K562 (cell line): Measurements from ENCODE around the gene ARHGAP35. TPM values are rescaled to one million over a fixed set of nuclear protein-coding genes. Genes with fewer than 3 reads are reported as not detected.

Experiments used
- ASH1L ChIP-seq: fragments of 450-650 bp; IDR thresholded peaks from 2 replicates; pipeline ENCODE4 v1.6.1; 2018; ENCODE audit warnings: borderline replicate concordance, mild to moderate bottlenecking, low read depth; ENCODE audit not compliant: partially characterized antibody
- BRD4 ChIP-seq: fragments of 200-600 bp; sonication (generic); IDR thresholded peaks from 2 replicates; pipeline ENCODE4 v1.6.1; 2017; ENCODE audit warnings: inconsistent platforms
- CBFA2T2 ChIP-seq: fragments of 450-650 bp; conservative IDR thresholded peaks from 2 replicates; pipeline ENCODE4 v1.6.1; 2017; ENCODE audit warnings: mild to moderate bottlenecking
- CREB1 ChIP-seq, 2 experiments: sonication (generic) in 1 of 2; formaldehyde crosslinking in 1 of 2; IDR thresholded peaks; 2 replicates each; pipeline versions ENCODE4 v1.6.1 to v1.8.0; 2012 to 2022; ENCODE audit warnings: inconsistent platforms in 1 of 2, mild to moderate bottlenecking in 1 of 2, missing genetic modification reagents in 1 of 2, moderate library complexity in 1 of 2
- HMGN3 ChIP-seq: IDR thresholded peaks from 2 replicates; pipeline ENCODE4 v1.6.1; 2011; ENCODE audit warnings: borderline replicate concordance, low read depth, mild to moderate bottlenecking, mixed read lengths, low read length; ENCODE audit not compliant: insufficient read length; ENCODE audit errors: extremely low read depth
- SMAD1 ChIP-seq: fragments of 150-350 bp; IDR thresholded peaks from 2 replicates; pipeline ENCODE4 v1.6.1; 2014; ENCODE audit warnings: low read length, low read depth; ENCODE audit not compliant: partially characterized antibody
- TAL1 ChIP-seq: fragments of 450-650 bp; IDR thresholded peaks from 2 replicates; pipeline ENCODE4 v1.6.1; 2016; ENCODE audit warnings: mild to moderate bottlenecking
- ZNF707 ChIP-seq: fragments of 250-450 bp; sonication (Bioruptor Pico); conservative IDR thresholded peaks from 2 replicates; pipeline ENCODE4 v1.8.0; 2022; ENCODE audit warnings: inconsistent platforms, mild to moderate bottlenecking, moderate library complexity
- ZNF766 ChIP-seq: fragments of 200-800 bp; sonication (Bioruptor generic); conservative IDR thresholded peaks from 2 replicates; pipeline ENCODE4 v1.6.1; 2016; ENCODE audit warnings: missing genetic modification characterization, missing compliant biosample characterization
- polyA plus RNA-seq, 8 experiments: library from polyadenylated mRNA; depleted of rRNA in 4 of 8; stranded (reverse) in 5 of 8; unstranded in 3 of 8; fragments of >200 nt; fragmentation: Nextera tagmentation in 2 of 8; fragmentation: Illumina TruSeq in 1 of 8; extraction: Ambion mirVana in 2 of 8; extraction: Trizol in 1 of 8; gene quantifications; 2 replicates each; pipeline versions ENCODE4 v1.2.1 to v1.2.3, GENCODE V29; 2011 to 2014; ENCODE audit warnings: inconsistent platforms in 1 of 8, missing spikeins in 1 of 8
- total RNA-seq, 7 experiments: library from RNA; depleted of rRNA in 6 of 7; stranded (reverse); fragments of >200 nt in 6 of 7; fragmentation: Illumina TruSeq in 2 of 7; extraction: Trizol in 2 of 7; gene quantifications; 2 replicates each; pipeline versions ENCODE4 v1.2.1 to v1.2.3, GENCODE V29; 2011 to 2021; ENCODE audit warnings: low replicate concordance in 1 of 7
- TF ChIP-seq, protein P1 (sequence below): fragments of 450-650 bp; formaldehyde crosslinking; IDR thresholded peaks from 2 replicates; pipeline ENCODE4 v1.4.0; 2020; ENCODE audit warnings: mild to moderate bottlenecking, moderate library complexity
- TF ChIP-seq, protein P2 (sequence below): fragments of 250-450 bp; sonication (Bioruptor Pico); IDR thresholded peaks from 2 replicates; pipeline ENCODE4 v1.5.0; 2020; ENCODE audit warnings: mild to moderate bottlenecking, borderline replicate concordance
- TF ChIP-seq, protein P3 (sequence below): fragments of 200-600 bp; sonication (generic); IDR thresholded peaks from one replicate; pipeline ENCODE4 v1.6.1; 2012; ENCODE audit warnings: mild to moderate bottlenecking, low read depth, low read length, inconsistent platforms

ARHGAP35 gene
- total and polyA plus RNA-seq, 9 of the 15 experiments (the other 6 are each of a cell fraction or from before 2014, with no cell fraction given): 0.27 to 26.4 (median 10.2) TPM

DNA sequence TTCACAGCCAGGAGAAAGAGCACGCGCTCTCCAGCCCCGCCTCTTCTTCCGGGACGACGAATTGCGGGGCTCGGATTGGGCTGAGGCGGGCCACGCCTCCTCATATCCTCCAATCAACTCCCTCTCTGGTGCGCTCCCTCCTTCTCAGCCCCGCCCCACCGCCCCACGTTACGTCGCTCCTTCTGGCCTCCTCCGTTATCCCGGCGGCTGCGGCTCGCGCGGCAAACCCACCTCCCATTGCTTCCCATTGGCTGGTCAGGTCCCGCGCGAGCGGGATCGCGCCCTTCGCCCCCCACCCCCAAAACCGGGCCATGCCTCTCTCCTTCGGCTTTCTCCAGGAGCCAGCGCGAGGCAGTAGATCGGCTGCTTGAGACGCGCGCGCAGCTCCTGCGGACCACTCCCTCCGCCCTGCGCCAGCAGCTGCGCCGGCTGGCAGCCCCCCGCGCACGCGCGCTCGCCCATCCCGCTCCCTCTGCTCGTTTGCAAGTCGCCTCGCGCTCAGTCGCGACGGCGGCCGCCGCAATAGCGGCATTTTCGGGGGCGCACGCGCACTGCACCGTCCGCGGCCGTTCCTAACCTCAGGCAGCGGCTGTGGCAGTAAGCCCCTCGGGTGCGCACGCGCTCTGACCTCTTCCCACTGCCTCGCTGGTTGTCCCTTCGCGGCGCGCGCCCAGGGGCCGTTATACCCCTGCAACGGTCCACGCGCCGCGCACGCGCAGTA, 512 bp upstream of the ARHGAP35 start (continued):
- TF ChIP-seq, protein P1, sequence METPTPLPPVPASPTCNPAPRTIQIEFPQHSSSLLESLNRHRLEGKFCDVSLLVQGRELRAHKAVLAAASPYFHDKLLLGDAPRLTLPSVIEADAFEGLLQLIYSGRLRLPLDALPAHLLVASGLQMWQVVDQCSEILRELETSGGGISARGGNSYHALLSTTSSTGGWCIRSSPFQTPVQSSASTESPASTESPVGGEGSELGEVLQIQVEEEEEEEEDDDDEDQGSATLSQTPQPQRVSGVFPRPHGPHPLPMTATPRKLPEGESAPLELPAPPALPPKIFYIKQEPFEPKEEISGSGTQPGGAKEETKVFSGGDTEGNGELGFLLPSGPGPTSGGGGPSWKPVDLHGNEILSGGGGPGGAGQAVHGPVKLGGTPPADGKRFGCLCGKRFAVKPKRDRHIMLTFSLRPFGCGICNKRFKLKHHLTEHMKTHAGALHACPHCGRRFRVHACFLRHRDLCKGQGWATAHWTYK (CRISPR knock-in tag): peak; percentile 87
- TF ChIP-seq CREB1 (IDR thresholded peaks at IDR 0.05): peak; percentile 38
- TF ChIP-seq CREB1 (CRISPR knock-in tag; IDR thresholded peaks at IDR 0.05): peak; percentile 50; the same call in 1 of the 2 replicates
- no peak for TF ChIP-seq TAL1
- no peak for TF ChIP-seq ZNF707 (CRISPR knock-in tag)
- TF ChIP-seq, protein P2, sequence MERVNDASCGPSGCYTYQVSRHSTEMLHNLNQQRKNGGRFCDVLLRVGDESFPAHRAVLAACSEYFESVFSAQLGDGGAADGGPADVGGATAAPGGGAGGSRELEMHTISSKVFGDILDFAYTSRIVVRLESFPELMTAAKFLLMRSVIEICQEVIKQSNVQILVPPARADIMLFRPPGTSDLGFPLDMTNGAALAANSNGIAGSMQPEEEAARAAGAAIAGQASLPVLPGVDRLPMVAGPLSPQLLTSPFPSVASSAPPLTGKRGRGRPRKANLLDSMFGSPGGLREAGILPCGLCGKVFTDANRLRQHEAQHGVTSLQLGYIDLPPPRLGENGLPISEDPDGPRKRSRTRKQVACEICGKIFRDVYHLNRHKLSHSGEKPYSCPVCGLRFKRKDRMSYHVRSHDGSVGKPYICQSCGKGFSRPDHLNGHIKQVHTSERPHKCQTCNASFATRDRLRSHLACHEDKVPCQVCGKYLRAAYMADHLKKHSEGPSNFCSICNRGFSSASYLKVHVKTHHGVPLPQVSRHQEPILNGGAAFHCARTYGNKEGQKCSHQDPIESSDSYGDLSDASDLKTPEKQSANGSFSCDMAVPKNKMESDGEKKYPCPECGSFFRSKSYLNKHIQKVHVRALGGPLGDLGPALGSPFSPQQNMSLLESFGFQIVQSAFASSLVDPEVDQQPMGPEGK: no peak
- no peak for TF ChIP-seq ZNF766 (CRISPR knock-in tag)
- TF ChIP-seq CBFA2T2: no peak
- TF ChIP-seq, protein P3, sequence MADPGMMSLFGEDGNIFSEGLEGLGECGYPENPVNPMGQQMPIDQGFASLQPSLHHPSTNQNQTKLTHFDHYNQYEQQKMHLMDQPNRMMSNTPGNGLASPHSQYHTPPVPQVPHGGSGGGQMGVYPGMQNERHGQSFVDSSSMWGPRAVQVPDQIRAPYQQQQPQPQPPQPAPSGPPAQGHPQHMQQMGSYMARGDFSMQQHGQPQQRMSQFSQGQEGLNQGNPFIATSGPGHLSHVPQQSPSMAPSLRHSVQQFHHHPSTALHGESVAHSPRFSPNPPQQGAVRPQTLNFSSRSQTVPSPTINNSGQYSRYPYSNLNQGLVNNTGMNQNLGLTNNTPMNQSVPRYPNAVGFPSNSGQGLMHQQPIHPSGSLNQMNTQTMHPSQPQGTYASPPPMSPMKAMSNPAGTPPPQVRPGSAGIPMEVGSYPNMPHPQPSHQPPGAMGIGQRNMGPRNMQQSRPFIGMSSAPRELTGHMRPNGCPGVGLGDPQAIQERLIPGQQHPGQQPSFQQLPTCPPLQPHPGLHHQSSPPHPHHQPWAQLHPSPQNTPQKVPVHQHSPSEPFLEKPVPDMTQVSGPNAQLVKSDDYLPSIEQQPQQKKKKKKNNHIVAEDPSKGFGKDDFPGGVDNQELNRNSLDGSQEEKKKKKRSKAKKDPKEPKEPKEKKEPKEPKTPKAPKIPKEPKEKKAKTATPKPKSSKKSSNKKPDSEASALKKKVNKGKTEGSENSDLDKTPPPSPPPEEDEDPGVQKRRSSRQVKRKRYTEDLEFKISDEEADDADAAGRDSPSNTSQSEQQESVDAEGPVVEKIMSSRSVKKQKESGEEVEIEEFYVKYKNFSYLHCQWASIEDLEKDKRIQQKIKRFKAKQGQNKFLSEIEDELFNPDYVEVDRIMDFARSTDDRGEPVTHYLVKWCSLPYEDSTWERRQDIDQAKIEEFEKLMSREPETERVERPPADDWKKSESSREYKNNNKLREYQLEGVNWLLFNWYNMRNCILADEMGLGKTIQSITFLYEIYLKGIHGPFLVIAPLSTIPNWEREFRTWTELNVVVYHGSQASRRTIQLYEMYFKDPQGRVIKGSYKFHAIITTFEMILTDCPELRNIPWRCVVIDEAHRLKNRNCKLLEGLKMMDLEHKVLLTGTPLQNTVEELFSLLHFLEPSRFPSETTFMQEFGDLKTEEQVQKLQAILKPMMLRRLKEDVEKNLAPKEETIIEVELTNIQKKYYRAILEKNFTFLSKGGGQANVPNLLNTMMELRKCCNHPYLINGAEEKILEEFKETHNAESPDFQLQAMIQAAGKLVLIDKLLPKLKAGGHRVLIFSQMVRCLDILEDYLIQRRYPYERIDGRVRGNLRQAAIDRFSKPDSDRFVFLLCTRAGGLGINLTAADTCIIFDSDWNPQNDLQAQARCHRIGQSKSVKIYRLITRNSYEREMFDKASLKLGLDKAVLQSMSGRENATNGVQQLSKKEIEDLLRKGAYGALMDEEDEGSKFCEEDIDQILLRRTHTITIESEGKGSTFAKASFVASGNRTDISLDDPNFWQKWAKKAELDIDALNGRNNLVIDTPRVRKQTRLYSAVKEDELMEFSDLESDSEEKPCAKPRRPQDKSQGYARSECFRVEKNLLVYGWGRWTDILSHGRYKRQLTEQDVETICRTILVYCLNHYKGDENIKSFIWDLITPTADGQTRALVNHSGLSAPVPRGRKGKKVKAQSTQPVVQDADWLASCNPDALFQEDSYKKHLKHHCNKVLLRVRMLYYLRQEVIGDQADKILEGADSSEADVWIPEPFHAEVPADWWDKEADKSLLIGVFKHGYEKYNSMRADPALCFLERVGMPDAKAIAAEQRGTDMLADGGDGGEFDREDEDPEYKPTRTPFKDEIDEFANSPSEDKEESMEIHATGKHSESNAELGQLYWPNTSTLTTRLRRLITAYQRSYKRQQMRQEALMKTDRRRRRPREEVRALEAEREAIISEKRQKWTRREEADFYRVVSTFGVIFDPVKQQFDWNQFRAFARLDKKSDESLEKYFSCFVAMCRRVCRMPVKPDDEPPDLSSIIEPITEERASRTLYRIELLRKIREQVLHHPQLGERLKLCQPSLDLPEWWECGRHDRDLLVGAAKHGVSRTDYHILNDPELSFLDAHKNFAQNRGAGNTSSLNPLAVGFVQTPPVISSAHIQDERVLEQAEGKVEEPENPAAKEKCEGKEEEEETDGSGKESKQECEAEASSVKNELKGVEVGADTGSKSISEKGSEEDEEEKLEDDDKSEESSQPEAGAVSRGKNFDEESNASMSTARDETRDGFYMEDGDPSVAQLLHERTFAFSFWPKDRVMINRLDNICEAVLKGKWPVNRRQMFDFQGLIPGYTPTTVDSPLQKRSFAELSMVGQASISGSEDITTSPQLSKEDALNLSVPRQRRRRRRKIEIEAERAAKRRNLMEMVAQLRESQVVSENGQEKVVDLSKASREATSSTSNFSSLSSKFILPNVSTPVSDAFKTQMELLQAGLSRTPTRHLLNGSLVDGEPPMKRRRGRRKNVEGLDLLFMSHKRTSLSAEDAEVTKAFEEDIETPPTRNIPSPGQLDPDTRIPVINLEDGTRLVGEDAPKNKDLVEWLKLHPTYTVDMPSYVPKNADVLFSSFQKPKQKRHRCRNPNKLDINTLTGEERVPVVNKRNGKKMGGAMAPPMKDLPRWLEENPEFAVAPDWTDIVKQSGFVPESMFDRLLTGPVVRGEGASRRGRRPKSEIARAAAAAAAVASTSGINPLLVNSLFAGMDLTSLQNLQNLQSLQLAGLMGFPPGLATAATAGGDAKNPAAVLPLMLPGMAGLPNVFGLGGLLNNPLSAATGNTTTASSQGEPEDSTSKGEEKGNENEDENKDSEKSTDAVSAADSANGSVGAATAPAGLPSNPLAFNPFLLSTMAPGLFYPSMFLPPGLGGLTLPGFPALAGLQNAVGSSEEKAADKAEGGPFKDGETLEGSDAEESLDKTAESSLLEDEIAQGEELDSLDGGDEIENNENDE: no peak
- TF ChIP-seq ASH1L: peak; percentile 73
- TF ChIP-seq BRD4: 0 out of 2 replicates have a peak, but pooled peaks have one; percentile 40
- no peak for TF ChIP-seq SMAD1
- TF ChIP-seq HMGN3: no peak
